ENCODE results near the gene SLC16A12. TPM values are rescaled to one million over a fixed set of nuclear protein-coding genes. Genes with fewer than 3 reads are reported as not detected.
A peak's percentile ranks its signal among the peaks of the same experiment; 100 is the strongest.
"Not testable (repeated sequence)": the region's sequence is repeated elsewhere in the genome, so short reads cannot be mapped to it uniquely, and the experiment has no call there.

SLC16A12 gene
- total and polyA plus RNA-seq, 5 donors = 2.7 to 7.2 (median 4.4) TPM

- intact Hi-C loops (cut with DNase I) = no loop called here
- Histone ChIP-seq H3K27me3 (ENCODE audit: control insufficient read depth, insufficient read depth) (no peaks in the 10 kb centered on the region), H3K4me1 (ENCODE audit: control insufficient read depth, insufficient read depth, low read length) (no peaks in the 10 kb centered on the region), H3K9me3 (ENCODE audit: control insufficient read depth, low read length) (no peaks in the 10 kb centered on the region), H3K4me3 (ENCODE audit: low read length) (no peak overlapping the region), H3K27ac (ENCODE audit: low read length) (no peak overlapping the region)
- DNase-seq (no peak), ATAC-seq (no peak)
- WGBS = 65% methylated on average over 1 of the region's 1 CpG
Measured at GRCh38 chr10:89454561-89455347, 80.6 kb downstream of the SLC16A12 start.

- no peaks in the 10 kb centered on the region for H3K4me1 ChIP-seq (ENCODE audit: control insufficient read depth, insufficient read depth, low read length)
- no peaks in the 10 kb centered on the region for H3K9me3 ChIP-seq (ENCODE audit: control insufficient read depth, low read length)
- no peak overlapping the region for H3K4me3 ChIP-seq (ENCODE audit: low read length)
- DNase-seq = no peak
- intact Hi-C loops (cut with DNase I) = no loop called here
- H3K27ac ChIP-seq (ENCODE audit: low read length) = no peak overlapping the region
- no peak for ATAC-seq
- WGBS = 50% methylated on average over 1 of the region's 1 CpG
- no peaks in the 10 kb centered on the region for H3K27me3 ChIP-seq (ENCODE audit: control insufficient read depth, insufficient read depth)
Measured at GRCh38 chr10:89452193-89452592, 83.2 kb downstream of the SLC16A12 start.

- intact Hi-C loops (cut with DNase I) = no loop called here
- H3K4me1 ChIP-seq (ENCODE audit: control insufficient read depth, insufficient read depth, low read length) = no peaks in the 10 kb centered on the region
- H3K9me3 ChIP-seq (ENCODE audit: control insufficient read depth, low read length) = no peaks in the 10 kb centered on the region
- H3K27ac ChIP-seq (ENCODE audit: low read length) = no peak overlapping the region
- 44% methylated on average over 2 of the region's 2 CpGs for WGBS
- ATAC-seq (no peak), DNase-seq (no peak)
- no peak overlapping the region for H3K4me3 ChIP-seq (ENCODE audit: low read length)
- H3K27me3 ChIP-seq (ENCODE audit: control insufficient read depth, insufficient read depth) = no peaks in the 10 kb centered on the region
Measured at GRCh38 chr10:89450901-89451300, 84.5 kb downstream of the SLC16A12 start.

GRCh38 chr10:89444819-89445218 lies 90.6 kb downstream of the SLC16A12 start:
- H3K9me3 ChIP-seq (ENCODE audit: control insufficient read depth, low read length); intact Hi-C loops (cut with DNase I); ATAC-seq; H3K27me3 ChIP-seq (ENCODE audit: control insufficient read depth, insufficient read depth); DNase-seq; H3K4me3 ChIP-seq (ENCODE audit: low read length); H3K27ac ChIP-seq (ENCODE audit: low read length); H3K4me1 ChIP-seq (ENCODE audit: control insufficient read depth, insufficient read depth, low read length): not testable (repeated sequence)
- 94% methylated on average over 7 of the region's 7 CpGs for WGBS

- Histone ChIP-seq H3K27me3 (ENCODE audit: control insufficient read depth, insufficient read depth) (no peaks in the 10 kb centered on the region), H3K9me3 (ENCODE audit: control insufficient read depth, low read length) (no peaks in the 10 kb centered on the region), H3K27ac (ENCODE audit: low read length) (no peak overlapping the region), H3K4me1 (ENCODE audit: control insufficient read depth, insufficient read depth, low read length) (no peaks in the 10 kb centered on the region), H3K4me3 (ENCODE audit: low read length) (no peak overlapping the region)
- WGBS = 73% methylated on average over 1 of the region's 1 CpG
- ATAC-seq = no peak
- intact Hi-C loops (cut with DNase I) = no loop called here
- DNase-seq = no peak
Measured at GRCh38 chr10:89442289-89442688, 93.1 kb downstream of the SLC16A12 start.

- peak; percentile 80 to 85 for ATAC-seq
Measured at GRCh38 chr10:89440226-89441009, 95.0 kb downstream of the SLC16A12 start.

GRCh38 chr10:89438525-89438924 lies 96.9 kb downstream of the SLC16A12 start:
- Histone ChIP-seq H3K27me3 (ENCODE audit: control insufficient read depth, insufficient read depth) (no peaks in the 10 kb centered on the region), H3K4me3 (ENCODE audit: low read length) (no peak overlapping the region), H3K27ac (ENCODE audit: low read length) (no peak overlapping the region), H3K4me1 (ENCODE audit: control insufficient read depth, insufficient read depth, low read length) (no peaks in the 10 kb centered on the region), H3K9me3 (ENCODE audit: control insufficient read depth, low read length) (no peaks in the 10 kb centered on the region)
- 94% methylated on average over 4 of the region's 4 CpGs for WGBS
- ATAC-seq (no peak), DNase-seq (no peak)
- intact Hi-C loops (cut with DNase I) = no loop called here

More at GRCh38 chr10:89440226-89441009, 95.0 kb downstream of the SLC16A12 start:
- DNase-seq = peak; percentile 38 to 70 (median 69)
- Histone ChIP-seq H3K4me1 (ENCODE audit: control insufficient read depth, insufficient read depth, low read length) (no peaks in the 10 kb centered on the region), H3K9me3 (ENCODE audit: control insufficient read depth, low read length) (no peaks in the 10 kb centered on the region), H3K27me3 (ENCODE audit: control insufficient read depth, insufficient read depth) (no peaks in the 10 kb centered on the region), H3K4me3 (ENCODE audit: low read length) (no peak overlapping the region), H3K27ac (ENCODE audit: low read length) (no peak overlapping the region)
- 52% methylated on average over 4 of the region's 4 CpGs for WGBS
- intact Hi-C loops (cut with DNase I) = no loop called here

- no peak for ATAC-seq
- Histone ChIP-seq H3K27ac (ENCODE audit: low read length) (no peak overlapping the region), H3K4me1 (ENCODE audit: control insufficient read depth, insufficient read depth, low read length) (no peaks in the 10 kb centered on the region), H3K4me3 (ENCODE audit: low read length) (no peak overlapping the region), H3K27me3 (ENCODE audit: control insufficient read depth, insufficient read depth) (no peaks in the 10 kb centered on the region), H3K9me3 (ENCODE audit: control insufficient read depth, low read length) (no peaks in the 10 kb centered on the region)
- 51% methylated on average over 3 of the region's 3 CpGs for WGBS
- no peak for DNase-seq
- intact Hi-C loops (cut with DNase I) = no loop called here
Measured at GRCh38 chr10:89431977-89432376, 103.4 kb downstream of the SLC16A12 start.

- ATAC-seq = peak in 1 of 2 donors; percentile 61
- 34% methylated on average over 1 of the region's 1 CpG for WGBS
- intact Hi-C loops (cut with DNase I) = loop anchor here in 3 of 4 donors (5.0 kb wide), 2 partner anchors 128 to 133 kb away; no protein-coding TSS in a partner anchor
- Histone ChIP-seq H3K9me3 (ENCODE audit: control insufficient read depth, low read length) (no peaks in the 10 kb centered on the region), H3K4me1 (ENCODE audit: control insufficient read depth, insufficient read depth, low read length) (no peaks in the 10 kb centered on the region), H3K27ac (ENCODE audit: low read length) (no peak overlapping the region), H3K27me3 (ENCODE audit: control insufficient read depth, insufficient read depth) (no peaks in the 10 kb centered on the region), H3K4me3 (ENCODE audit: low read length) (no peak overlapping the region)
- DNase-seq = no peak
Measured at GRCh38 chr10:89428877-89429276, 106.5 kb downstream of the SLC16A12 start.

- no peak overlapping the region for H3K4me3 ChIP-seq (ENCODE audit: low read length)
- no peak for ATAC-seq
- H3K4me1 ChIP-seq (ENCODE audit: control insufficient read depth, insufficient read depth, low read length) = no peaks in the 10 kb centered on the region
- H3K27me3 ChIP-seq (ENCODE audit: control insufficient read depth, insufficient read depth) = no peaks in the 10 kb centered on the region
- H3K27ac ChIP-seq (ENCODE audit: low read length) = no peak overlapping the region
- no peak for DNase-seq
- intact Hi-C loops (cut with DNase I) = loop anchor here (2.0 to 5.0 kb wide), 3 partner anchors 130 to 135 kb away; no protein-coding TSS in a partner anchor
- WGBS = 87% methylated on average over 4 of the region's 4 CpGs
- no peaks in the 10 kb centered on the region for H3K9me3 ChIP-seq (ENCODE audit: control insufficient read depth, low read length)
Measured at GRCh38 chr10:89427629-89428028, 107.8 kb downstream of the SLC16A12 start.

GRCh38 chr10:89426230-89426868 lies 109.0 kb downstream of the SLC16A12 start:
- H3K9me3 ChIP-seq (ENCODE audit: control insufficient read depth, low read length) = no peaks in the 10 kb centered on the region
- intact Hi-C loops (cut with DNase I) = loop anchor here (2.0 to 5.0 kb wide), 3 partner anchors 131 to 136 kb away; no protein-coding TSS in a partner anchor
- no peaks in the 10 kb centered on the region for H3K4me1 ChIP-seq (ENCODE audit: control insufficient read depth, insufficient read depth, low read length)
- ATAC-seq (peak; percentile 49 to 74), DNase-seq (no peak)
- H3K27ac ChIP-seq (ENCODE audit: low read length) = no peak overlapping the region
- H3K4me3 ChIP-seq (ENCODE audit: low read length) = no peak overlapping the region
- no peaks in the 10 kb centered on the region for H3K27me3 ChIP-seq (ENCODE audit: control insufficient read depth, insufficient read depth)
- WGBS = 48% methylated on average over 5 of the region's 5 CpGs

All from right cardiac atrium (tissue), 5 donors.